ENCODE results near the gene LGR6. TPM values are rescaled to one million over a fixed set of nuclear protein-coding genes. Genes with fewer than 3 reads are reported as not detected.

Gene LGR6
- polyA plus RNA-seq, 1 donor from 2014 or later, result not detected

GRCh38 chr1:202184750-202185460 is 8.7 kb upstream of the LGR6 start:
- Histone ChIP-seq H3K9ac (ENCODE audit: low read length) (no peak overlapping the region), H3K4me3 (ENCODE audit: low read length) (no peak overlapping the region), H3F3A (ENCODE audit: insufficient read depth, low read length, poor library complexity, severe bottlenecking) (no peaks in the 10 kb centered on the region), H3K9me3 (ENCODE audit: low read length) (no peaks in the 10 kb centered on the region), H3K27ac (ENCODE audit: low read length) (no peak overlapping the region), H3K36me3 (ENCODE audit: insufficient read depth, low read length) (no peaks in the 10 kb centered on the region), H3K4me2 (ENCODE audit: low read length) (no peak overlapping the region), H4K20me1 (ENCODE audit: insufficient read depth) (no peaks in the 10 kb centered on the region), H2AFZ (ENCODE audit: low read depth, low read length) (no peak overlapping the region), H3K27me3 (ENCODE audit: insufficient read depth, low read depth, low read length) (no peaks in the 10 kb centered on the region), H3K9me2 (ENCODE audit: insufficient read depth, low read length) (no peaks in the 10 kb centered on the region), H3K79me2 (replicated peaks; ENCODE audit: insufficient read depth, low read length) (no peaks in the 10 kb centered on the region)
- TF ChIP-seq TAF1 (IDR thresholded peaks at IDR 0.05; ENCODE audit: low read depth), result no peak
- no peak for TF ChIP-seq POLR2AphosphoS5 (IDR thresholded peaks at IDR 0.05)
- no peak for TF ChIP-seq REST (IDR thresholded peaks at IDR 0.05; ENCODE audit: borderline replicate concordance)
- peak; percentile 81 for TF ChIP-seq CTCF (IDR thresholded peaks at IDR 0.05; ENCODE audit: poor library complexity, severe bottlenecking)
- no peak for TF ChIP-seq MXI1 (conservative IDR thresholded peaks at IDR 0.05; ENCODE audit: poor library complexity, severe bottlenecking)
- TF ChIP-seq SMC3 (conservative IDR thresholded peaks at IDR 0.05; ENCODE audit: poor library complexity), result peak; percentile 82
- no peak for TF ChIP-seq EP300 (conservative IDR thresholded peaks at IDR 0.05; ENCODE audit: poor library complexity, severe bottlenecking)
- no peak for TF ChIP-seq EZH2 (IDR thresholded peaks at IDR 0.05; ENCODE audit: borderline replicate concordance, insufficient read depth, low read length, poor library complexity, severe bottlenecking)
- TF ChIP-seq RAD21 (conservative IDR thresholded peaks at IDR 0.05), result peak; percentile 74

GRCh38 chr1:202186327-202186726 is 7.3 kb upstream of the LGR6 start:
- Histone ChIP-seq H3K27me3 (ENCODE audit: insufficient read depth, low read depth, low read length) (no peaks in the 10 kb centered on the region), H3K4me2 (ENCODE audit: low read length) (no peak overlapping the region), H3F3A (ENCODE audit: insufficient read depth, low read length, poor library complexity, severe bottlenecking) (no peaks in the 10 kb centered on the region), H4K20me1 (ENCODE audit: insufficient read depth) (no peaks in the 10 kb centered on the region), H3K9ac (ENCODE audit: low read length) (no peak overlapping the region), H2AFZ (ENCODE audit: low read depth, low read length) (no peak overlapping the region), H3K79me2 (replicated peaks; ENCODE audit: insufficient read depth, low read length) (no peaks in the 10 kb centered on the region), H3K9me2 (ENCODE audit: insufficient read depth, low read length) (no peaks in the 10 kb centered on the region), H3K36me3 (ENCODE audit: insufficient read depth, low read length) (no peaks in the 10 kb centered on the region), H3K4me3 (ENCODE audit: low read length) (no peak overlapping the region), H3K27ac (ENCODE audit: low read length) (no peak overlapping the region), H3K9me3 (ENCODE audit: low read length) (no peaks in the 10 kb centered on the region)
- TF ChIP-seq MXI1 (conservative IDR thresholded peaks at IDR 0.05; ENCODE audit: poor library complexity, severe bottlenecking) (no peak), RAD21 (conservative IDR thresholded peaks at IDR 0.05) (no peak)
